Measurements from ENCODE around the gene PTPRJ. TPM values are rescaled to one million over a fixed set of nuclear protein-coding genes. Genes with fewer than 3 reads are reported as not detected.
"Not testable (repeated sequence)": the region's sequence is repeated elsewhere in the genome, so short reads cannot be mapped to it uniquely, and the experiment has no call there.

The PTPRJ gene
- total RNA-seq, 1 donor from 2014 or later, result 24.3 TPM

- peaks cover 14% of the 10 kb centered on the region for H3K4me1 Mint-ChIP-seq
- no peaks in the 10 kb centered on the region for H3K27me3 Mint-ChIP-seq (ENCODE audit: low read depth)
- DNase-seq (ENCODE audit: low read depth, low spot score), result no peak
- no peak for TF ChIP-seq CTCF (conservative IDR thresholded peaks at IDR 0.05)
- peak overlapping the region; percentile 44 for H3K27ac Mint-ChIP-seq (ENCODE audit: unreplicated experiment)
- H3K9me3 Mint-ChIP-seq, result no peaks in the 10 kb centered on the region
- H3K4me3 Mint-ChIP-seq, result no peak overlapping the region
- H3K36me3 Mint-ChIP-seq (ENCODE audit: low read depth), result no peaks in the 10 kb centered on the region
Observed at GRCh38 chr11:47950396-47950795, 30.0 kb upstream of the PTPRJ start.

- not testable (repeated sequence) for H3K9me3 Mint-ChIP-seq; DNase-seq (ENCODE audit: low read depth, low spot score); H3K36me3 Mint-ChIP-seq (ENCODE audit: low read depth); H3K4me3 Mint-ChIP-seq; H3K27me3 Mint-ChIP-seq (ENCODE audit: low read depth); H3K27ac Mint-ChIP-seq (ENCODE audit: unreplicated experiment)
- peaks cover 14% of the 10 kb centered on the region for H3K4me1 Mint-ChIP-seq
Observed at GRCh38 chr11:47951504-47951903, 28.9 kb upstream of the PTPRJ start.

GRCh38 chr11:47955061-47955755 lies 25.2 kb upstream of the PTPRJ start:
- H3K9me3 Mint-ChIP-seq, result no peaks in the 10 kb centered on the region
- no peaks in the 10 kb centered on the region for H3K27me3 Mint-ChIP-seq (ENCODE audit: low read depth)
- H3K27ac Mint-ChIP-seq (ENCODE audit: unreplicated experiment), result no peak overlapping the region
- H3K4me3 Mint-ChIP-seq, result no peak overlapping the region
- H3K4me1 Mint-ChIP-seq, result peaks cover 5% of the 10 kb centered on the region
- no peaks in the 10 kb centered on the region for H3K36me3 Mint-ChIP-seq (ENCODE audit: low read depth)
- no peak for DNase-seq (ENCODE audit: low read depth, low spot score)
- TF ChIP-seq CTCF (conservative IDR thresholded peaks at IDR 0.05), result no peak

GRCh38 chr11:47960015-47960414 lies 20.3 kb upstream of the PTPRJ start:
- TF ChIP-seq CTCF (conservative IDR thresholded peaks at IDR 0.05), result no peak
- DNase-seq (ENCODE audit: low read depth, low spot score), result no peak
- no peaks in the 10 kb centered on the region for H3K9me3 Mint-ChIP-seq
- H3K27me3 Mint-ChIP-seq (ENCODE audit: low read depth), result no peaks in the 10 kb centered on the region
- H3K36me3 Mint-ChIP-seq (ENCODE audit: low read depth), result no peaks in the 10 kb centered on the region
- H3K27ac Mint-ChIP-seq (ENCODE audit: unreplicated experiment), result no peak overlapping the region
- no peak overlapping the region for H3K4me3 Mint-ChIP-seq
- no peaks in the 10 kb centered on the region for H3K4me1 Mint-ChIP-seq

- H3K4me1 Mint-ChIP-seq, result no peaks in the 10 kb centered on the region
- no peaks in the 10 kb centered on the region for H3K9me3 Mint-ChIP-seq
- H3K27ac Mint-ChIP-seq (ENCODE audit: unreplicated experiment), result no peak overlapping the region
- H3K4me3 Mint-ChIP-seq, result no peak overlapping the region
- DNase-seq (ENCODE audit: low read depth, low spot score), result no peak
- no peaks in the 10 kb centered on the region for H3K36me3 Mint-ChIP-seq (ENCODE audit: low read depth)
- TF ChIP-seq CTCF (conservative IDR thresholded peaks at IDR 0.05), result no peak
- H3K27me3 Mint-ChIP-seq (ENCODE audit: low read depth), result no peaks in the 10 kb centered on the region
Observed at GRCh38 chr11:47961383-47961782, 19.0 kb upstream of the PTPRJ start.

- Mint-ChIP-seq H3K27me3 (ENCODE audit: low read depth) (no peaks in the 10 kb centered on the region), H3K4me3 (no peak overlapping the region), H3K4me1 (no peaks in the 10 kb centered on the region), H3K36me3 (ENCODE audit: low read depth) (no peaks in the 10 kb centered on the region), H3K9me3 (no peaks in the 10 kb centered on the region), H3K27ac (ENCODE audit: unreplicated experiment) (no peak overlapping the region)
- TF ChIP-seq CTCF (conservative IDR thresholded peaks at IDR 0.05), result no peak
- no peak for DNase-seq (ENCODE audit: low read depth, low spot score)
Observed at GRCh38 chr11:47964546-47964945, 15.8 kb upstream of the PTPRJ start.
